ENCODE data around the gene RGR. TPM values are rescaled to one million over a fixed set of nuclear protein-coding genes. Genes with fewer than 3 reads are reported as not detected.

The RGR gene
- total RNA-seq, 2 donors from 2014 or later, result not detected

- Histone ChIP-seq H3K27ac (no peak overlapping the region), H3K4me1 (no peaks in the 10 kb centered on the region), H3K36me3 (no peaks in the 10 kb centered on the region), H3K9me3 (no peaks in the 10 kb centered on the region), H3K4me3 (no peak overlapping the region), H3K27me3 (no peaks in the 10 kb centered on the region)
- no peak for TF ChIP-seq CTCF (IDR thresholded peaks at IDR 0.05)
- no peak for DNase-seq (ENCODE audit: low spot score)
Observed at GRCh38 chr10:84232376-84232775, 12.5 kb upstream of the RGR start.

- H3K27me3 ChIP-seq, result no peaks in the 10 kb centered on the region
- no peak for TF ChIP-seq CTCF (IDR thresholded peaks at IDR 0.05)
- no peak overlapping the region for H3K4me3 ChIP-seq
- H3K4me1 ChIP-seq, result no peaks in the 10 kb centered on the region
- no peaks in the 10 kb centered on the region for H3K9me3 ChIP-seq
- no peak for DNase-seq (ENCODE audit: low spot score)
- H3K36me3 ChIP-seq, result no peaks in the 10 kb centered on the region
- H3K27ac ChIP-seq, result no peak overlapping the region
Observed at GRCh38 chr10:84233940-84234339, 10.9 kb upstream of the RGR start.

- DNase-seq (ENCODE audit: low spot score), result no peak
- H3K36me3 ChIP-seq, result no peaks in the 10 kb centered on the region
- H3K4me1 ChIP-seq, result no peaks in the 10 kb centered on the region
- no peak for TF ChIP-seq CTCF (IDR thresholded peaks at IDR 0.05)
- no peak overlapping the region for H3K27ac ChIP-seq
- H3K27me3 ChIP-seq, result no peaks in the 10 kb centered on the region
- no peak overlapping the region for H3K4me3 ChIP-seq
- H3K9me3 ChIP-seq, result no peaks in the 10 kb centered on the region
Observed at GRCh38 chr10:84234479-84234878, 10.4 kb upstream of the RGR start.

GRCh38 chr10:84235096-84235495 lies 9.8 kb upstream of the RGR start:
- DNase-seq (ENCODE audit: low spot score), result no peak
- H3K27ac ChIP-seq, result no peak overlapping the region
- no peak overlapping the region for H3K4me3 ChIP-seq
- no peaks in the 10 kb centered on the region for H3K4me1 ChIP-seq
- H3K27me3 ChIP-seq, result no peaks in the 10 kb centered on the region
- TF ChIP-seq CTCF (IDR thresholded peaks at IDR 0.05), result no peak
- H3K9me3 ChIP-seq, result no peaks in the 10 kb centered on the region
- H3K36me3 ChIP-seq, result no peaks in the 10 kb centered on the region

- no peak for TF ChIP-seq CTCF (IDR thresholded peaks at IDR 0.05)
- no peaks in the 10 kb centered on the region for H3K4me1 ChIP-seq
- no peak overlapping the region for H3K27ac ChIP-seq
Observed at GRCh38 chr10:84236807-84237198, 8.1 kb upstream of the RGR start.

GRCh38 chr10:84237199-84238051 lies 7.4 kb upstream of the RGR start:
- TF ChIP-seq CTCF (IDR thresholded peaks at IDR 0.05), result peak in 1 of 2 donors; percentile 23
- DNase-seq (ENCODE audit: low spot score), result no peak
- no peaks in the 10 kb centered on the region for H3K9me3 ChIP-seq
- no peaks in the 10 kb centered on the region for H3K27me3 ChIP-seq
- H3K27ac ChIP-seq, result no peak overlapping the region
- no peak overlapping the region for H3K4me3 ChIP-seq
- no peaks in the 10 kb centered on the region for H3K4me1 ChIP-seq
- no peaks in the 10 kb centered on the region for H3K36me3 ChIP-seq

More at GRCh38 chr10:84236807-84237198, 8.1 kb upstream of the RGR start:
- no peak for DNase-seq (ENCODE audit: low spot score)
- H3K36me3 ChIP-seq, result no peaks in the 10 kb centered on the region
- H3K4me3 ChIP-seq, result no peak overlapping the region
- H3K27me3 ChIP-seq, result no peaks in the 10 kb centered on the region
- no peaks in the 10 kb centered on the region for H3K9me3 ChIP-seq
